Caco-2 (cell line): ENCODE results near the gene NAA80. TPM values are rescaled to one million over a fixed set of nuclear protein-coding genes. Genes with fewer than 3 reads are reported as not detected.

Experiments used
- BruUV-seq: library from RNA; stranded (reverse); fragments of 400-500 nt; replicated peaks from 2 replicates; lab custom pipeline; 2021; lab: Mats Ljungman, UMichigan
- CTCF ChIA-PET: fragments of 300-600 bp; sonication (Branson Sonifier 250); formaldehyde crosslinking; loops from one replicate; lab custom pipeline; 2022; ENCODE audit warnings: antibody characterized with exemption; lab: Charles Lee
- POLR2A ChIA-PET: fragments of 300-600 bp; sonication (Branson Sonifier 250); formaldehyde crosslinking; loops from one replicate; lab custom pipeline; 2022; ENCODE audit warnings: antibody characterized with exemption; lab: Charles Lee
- DNase-seq, 2 experiments: peaks; one replicate each; pipeline versions ENCODE4 v3.0.0 to v3.0.0-alpha.2; 2020 to 2022
- H3K27me3 ChIP-seq: replicated peaks from 2 replicates; pipeline ENCODE4 v1.6.0; 2011; ENCODE audit warnings: low read length; ENCODE audit not compliant: control insufficient read depth, insufficient read depth
- H3K36me3 ChIP-seq: 2 replicates; pipeline ENCODE4 v1.5.1; 2011; ENCODE audit warnings: low read length; ENCODE audit not compliant: control insufficient read depth, insufficient read depth
- H3K4me1 ChIP-seq: fragments of 250-450 bp; sonication (Bioruptor Pico); 2 replicates; pipeline ENCODE4 v1.5.1; 2020; ENCODE audit warnings: mild to moderate bottlenecking
- H3K4me3 ChIP-seq: 2 replicates; pipeline ENCODE4 v1.5.1; 2011; ENCODE audit warnings: low read depth, mild to moderate bottlenecking, control low read depth, low read length
- H3K9me3 ChIP-seq: fragments of 250-450 bp; sonication (Bioruptor Pico); 2 replicates; pipeline ENCODE4 v1.5.1; 2020; ENCODE audit warnings: mild to moderate bottlenecking, moderate library complexity
- H3K27ac Mint-ChIP-seq: one replicate; pipeline ENCODE4 v1.8.0; 2022; ENCODE audit warnings: mixed read lengths; ENCODE audit not compliant: unreplicated experiment
- H3K27me3 Mint-ChIP-seq: one replicate; pipeline ENCODE4 v1.8.0; 2022; ENCODE audit warnings: mixed read lengths; ENCODE audit not compliant: insufficient read depth, unreplicated experiment
- H3K36me3 Mint-ChIP-seq: one replicate; pipeline ENCODE4 v1.8.0; 2022; ENCODE audit warnings: mild to moderate bottlenecking, mixed read lengths; ENCODE audit not compliant: insufficient read depth, unreplicated experiment
- H3K4me1 Mint-ChIP-seq: one replicate; pipeline ENCODE4 v1.8.0; 2022; ENCODE audit warnings: low read depth, mixed read lengths; ENCODE audit not compliant: unreplicated experiment
- H3K4me3 Mint-ChIP-seq: one replicate; pipeline ENCODE4 v1.8.0; 2022; ENCODE audit warnings: mild to moderate bottlenecking, moderate library complexity, mixed read lengths; ENCODE audit not compliant: unreplicated experiment
- H3K9me3 Mint-ChIP-seq: one replicate; pipeline ENCODE4 v1.8.0; 2022; ENCODE audit warnings: mixed read lengths; ENCODE audit not compliant: unreplicated experiment
- CTCF ChIP-seq, 2 experiments: fragments of 200-600 bp in 1 of 2; IDR thresholded peaks; 1 replicate in 1 of 2; 2 replicates in 1 of 2; pipeline versions ENCODE4 v1.5.1 to v1.8.0; 2011 to 2022; ENCODE audit warnings: antibody characterized with exemption in 1 of 2, control low read depth in 1 of 2, inconsistent platforms in 1 of 2, low read depth in 1 of 2, low read length in 1 of 2, mild to moderate bottlenecking in 1 of 2, moderate library complexity in 1 of 2; ENCODE audit not compliant: insufficient read depth in 1 of 2, severe bottlenecking in 1 of 2, unreplicated experiment in 1 of 2
- intact Hi-C: fragments of 100-400 bp; cut with micrococcal nuclease; formaldehyde crosslinking; loops from one replicate; pipeline ENCODE4 v1.10.0; 2022; ENCODE audit not compliant: unreplicated experiment
- total RNA-seq: library from RNA; stranded (reverse); gene quantifications from 2 replicates; pipeline ENCODE4 v1.2.3, GENCODE V29; 2022

Gene NAA80
- total RNA-seq, 1 experiment from 2014 or later, result 8.2 TPM

DNA sequence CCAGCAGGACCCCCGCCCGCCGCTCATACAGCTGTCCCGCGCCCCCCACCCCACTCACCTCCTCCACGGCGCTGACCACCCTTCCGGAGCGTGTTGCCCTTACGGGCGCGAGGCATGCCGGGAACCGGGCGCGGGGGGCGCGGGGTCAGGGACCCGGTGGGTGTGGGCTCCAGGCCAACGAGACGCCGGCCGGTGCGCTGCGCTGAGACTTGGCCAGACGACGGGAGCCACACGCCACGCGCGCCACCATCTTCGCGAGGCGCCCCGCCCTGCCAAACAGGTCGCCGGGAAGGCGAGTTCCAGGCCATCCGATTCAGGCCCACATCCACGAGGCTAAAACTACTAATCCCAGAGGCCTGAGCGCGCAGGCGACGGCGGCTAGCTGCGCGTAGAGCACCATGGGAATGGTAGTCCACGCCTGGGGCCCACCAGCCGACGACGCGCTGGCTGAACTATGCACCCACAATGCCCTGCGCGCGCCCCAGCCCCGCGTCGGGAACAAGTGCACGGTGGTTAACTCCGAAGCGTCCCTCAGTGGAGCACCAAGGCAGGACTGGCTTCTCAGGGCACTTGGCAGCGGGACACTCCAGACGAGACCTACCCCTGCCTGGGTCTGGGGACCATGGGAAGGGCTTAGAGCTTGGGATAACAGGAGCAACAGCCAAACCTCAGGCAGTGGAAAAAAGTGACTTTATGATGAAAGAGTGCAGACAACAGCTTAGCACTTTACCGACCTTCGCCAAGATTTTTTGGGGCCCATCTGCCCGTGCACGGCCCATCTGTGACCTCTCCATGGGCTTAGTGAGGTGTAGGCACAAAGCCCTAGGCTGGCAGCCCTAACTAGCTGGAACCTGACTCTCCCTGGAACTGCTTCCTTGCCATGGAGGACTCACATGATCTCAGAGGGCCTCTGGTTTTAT, 6.8 kb downstream of the NAA80 start, which contains the start of gene IFRD2:
Gene IFRD2, minus strand, starts transcription at position 271 of the 920 bp plus-strand sequence. Its CDS starts 155 bp downstream, at position 116.
- H3K36me3 ChIP-seq, result peaks cover 7% of the 10 kb centered on the region
- peak; percentile 96 to 98 for DNase-seq
- H3K27me3 Mint-ChIP-seq, result no peaks in the 10 kb centered on the region
- H3K27me3 ChIP-seq, result no peaks in the 10 kb centered on the region
- TF ChIP-seq CTCF (IDR thresholded peaks at IDR 0.05; ENCODE audit: insufficient read depth in 1 of 2, low read depth in 1 of 2, low read length in 1 of 2, severe bottlenecking in 1 of 2, unreplicated experiment in 1 of 2), result no peak
- peak within 1 kb of the TSS; percentile 85 for H3K4me3 Mint-ChIP-seq
- H3K4me1 Mint-ChIP-seq, result peaks cover 16% of the 10 kb centered on the region
- peak within 1 kb of the TSS; percentile 98 for H3K27ac Mint-ChIP-seq
- no peaks in the 10 kb centered on the region for H3K9me3 ChIP-seq
- H3K4me3 ChIP-seq, result peak within 1 kb of the TSS; percentile 78
- H3K9me3 Mint-ChIP-seq, result no peaks in the 10 kb centered on the region
- CTCF ChIA-PET, result interaction anchor here (0.7 to 1.5 kb wide), 5 partner anchors 13 to 57 kb away, joined by 3 to 5 read pairs (median 4); partner anchors contain the start of gene GNAI2
- BruUV-seq, result TSS peak; percentile 84
- peaks cover 7% of the 10 kb centered on the region for H3K4me1 ChIP-seq
- H3K36me3 Mint-ChIP-seq, result peaks cover 34% of the 10 kb centered on the region
- intact Hi-C loops, result no loop called here
- POLR2A ChIA-PET, result interaction anchor here (0.5 to 1.8 kb wide), 9 partner anchors 9 to 1218 kb away, joined by 3 to 11 read pairs (median 3); partner anchors contain the start of genes CYB561D2, NPRL2 and TUSC2

GRCh38 chr3:50290161-50290641, 9.0 kb downstream of the NAA80 start:
- Histone ChIP-seq H3K4me3 (no peak overlapping the region), H3K4me1 (peaks cover 7% of the 10 kb centered on the region), H3K36me3 (peaks cover 7% of the 10 kb centered on the region), H3K9me3 (no peaks in the 10 kb centered on the region), H3K27me3 (no peaks in the 10 kb centered on the region)
- ChIA-PET POLR2A (no interaction called here), CTCF (no interaction called here)
- Mint-ChIP-seq H3K27ac (no peak overlapping the region), H3K4me3 (no peak overlapping the region), H3K9me3 (no peaks in the 10 kb centered on the region), H3K27me3 (no peaks in the 10 kb centered on the region), H3K4me1 (peaks cover 16% of the 10 kb centered on the region), H3K36me3 (peaks cover 34% of the 10 kb centered on the region)
- no TSS peak for BruUV-seq
- intact Hi-C loops, result no loop called here
- no peak for DNase-seq
- TF ChIP-seq CTCF (IDR thresholded peaks at IDR 0.05; ENCODE audit: insufficient read depth in 1 of 2, low read depth in 1 of 2, low read length in 1 of 2, severe bottlenecking in 1 of 2, unreplicated experiment in 1 of 2), result no peak

- intact Hi-C loops, result no loop called here
- no peak overlapping the region for H3K4me3 ChIP-seq
Measured at GRCh38 chr3:50289130-50289529, 10.1 kb downstream of the NAA80 start.

More at GRCh38 chr3:50289130-50289529, 10.1 kb downstream of the NAA80 start:
- Histone ChIP-seq H3K9me3 (no peaks in the 10 kb centered on the region), H3K36me3 (peaks cover 7% of the 10 kb centered on the region), H3K4me1 (peaks cover 7% of the 10 kb centered on the region), H3K27me3 (no peaks in the 10 kb centered on the region)
- H3K27ac Mint-ChIP-seq, result no peak overlapping the region
- peaks cover 16% of the 10 kb centered on the region for H3K4me1 Mint-ChIP-seq
- no peaks in the 10 kb centered on the region for H3K27me3 Mint-ChIP-seq
- no peak for TF ChIP-seq CTCF (IDR thresholded peaks at IDR 0.05; ENCODE audit: insufficient read depth in 1 of 2, low read depth in 1 of 2, low read length in 1 of 2, severe bottlenecking in 1 of 2, unreplicated experiment in 1 of 2)
- BruUV-seq, result no TSS peak
- no peaks in the 10 kb centered on the region for H3K9me3 Mint-ChIP-seq
- no peak for DNase-seq
- H3K36me3 Mint-ChIP-seq, result peaks cover 34% of the 10 kb centered on the region
- ChIA-PET POLR2A (interaction anchor here (0.6 kb wide), 1 partner anchor 202 kb away, joined by 6 read pairs; no protein-coding TSS in a partner anchor), CTCF (interaction anchor here (0.6 kb wide), 1 partner anchor 25 kb away, joined by 5 read pairs; no protein-coding TSS in a partner anchor)
- H3K4me3 Mint-ChIP-seq, result no peak overlapping the region
